ENCODE measurements around the gene LRIG3. TPM values are rescaled to one million over a fixed set of nuclear protein-coding genes. Genes with fewer than 3 reads are reported as not detected.

LRIG3 gene
- polyA plus RNA-seq, 1 of the 3 experiments (the other 2 are of a cell fraction): 0.03 TPM

DNA sequence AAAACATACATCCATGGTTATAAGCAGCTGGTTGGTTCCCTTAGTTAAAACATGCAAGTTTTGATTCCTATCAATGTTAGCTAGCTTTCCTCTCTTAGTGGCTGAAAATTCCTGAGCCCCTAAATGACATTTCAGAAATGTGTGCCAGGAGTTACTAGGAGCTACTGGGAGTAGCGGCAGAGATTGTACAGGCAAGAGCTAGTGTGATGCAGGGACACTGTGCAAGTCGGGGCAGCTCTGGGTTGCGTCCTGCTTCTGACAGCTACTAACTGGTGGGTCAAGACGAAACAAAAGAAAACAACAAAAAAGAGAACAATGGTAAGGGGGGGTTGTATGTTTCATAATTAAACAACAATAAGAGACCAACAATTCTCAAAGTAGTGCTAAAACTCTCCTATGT, 35.4 kb downstream of the LRIG3 start:
- H3K36me3 ChIP-seq (replicated peaks in 1 of 2; ENCODE audit: control insufficient read depth in 1 of 2, insufficient read depth in 2 of 2, low read length in 1 of 2): no peaks in the 10 kb centered on the region

More for the DNA sequence above, 35.4 kb downstream of the LRIG3 start:
- Histone ChIP-seq H3K4me3 (ENCODE audit: low read depth in 2 of 2, low read length in 1 of 2) (no peak overlapping the region), H2AFZ (ENCODE audit: low read depth) (no peak overlapping the region), H3K27ac (ENCODE audit: low read depth in 2 of 2, low read length in 1 of 2) (no peak overlapping the region), H3K4me1 (ENCODE audit: control insufficient read depth in 1 of 2, insufficient read depth in 2 of 2, low read depth in 1 of 2, low read length in 1 of 2) (no peaks in the 10 kb centered on the region), H3K79me2 (ENCODE audit: insufficient read depth) (no peaks in the 10 kb centered on the region), H3K9me2 (no peaks in the 10 kb centered on the region), H4K20me1 (ENCODE audit: insufficient read depth) (no peaks in the 10 kb centered on the region), H3F3A (replicated peaks; ENCODE audit: insufficient read depth) (no peaks in the 10 kb centered on the region), H3K4me2 (no peak overlapping the region), H3K9ac (no peak overlapping the region), H3K27me3 (ENCODE audit: insufficient read depth) (peaks cover 46% of the 10 kb centered on the region), H3K9me3 (no peaks in the 10 kb centered on the region)
- DNase-seq: no peak
- CTCF ChIA-PET: interaction anchor here (0.6 kb wide), 1 partner anchor 60 kb away, joined by 3 read pairs; no protein-coding TSS in a partner anchor
- no peak for TF ChIP-seq FOXJ3 (CRISPR knock-in tag; IDR thresholded peaks at IDR 0.05)
- no peak for TF ChIP-seq RAD21 (IDR thresholded peaks at IDR 0.05; ENCODE audit: low read length)
- TF ChIP-seq, protein P1, sequence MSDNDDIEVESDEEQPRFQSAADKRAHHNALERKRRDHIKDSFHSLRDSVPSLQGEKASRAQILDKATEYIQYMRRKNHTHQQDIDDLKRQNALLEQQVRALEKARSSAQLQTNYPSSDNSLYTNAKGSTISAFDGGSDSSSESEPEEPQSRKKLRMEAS (IDR thresholded peaks at IDR 0.05; ENCODE audit: low read depth): no peak
- TF ChIP-seq SIN3A (IDR thresholded peaks at IDR 0.05; ENCODE audit: borderline replicate concordance, low read depth, low read length): no peak
- TF ChIP-seq YY1 (IDR thresholded peaks at IDR 0.05; ENCODE audit: low read depth): no peak
- TF ChIP-seq RCOR1 (IDR thresholded peaks at IDR 0.05; ENCODE audit: low read length): no peak
- TF ChIP-seq, protein P2, sequence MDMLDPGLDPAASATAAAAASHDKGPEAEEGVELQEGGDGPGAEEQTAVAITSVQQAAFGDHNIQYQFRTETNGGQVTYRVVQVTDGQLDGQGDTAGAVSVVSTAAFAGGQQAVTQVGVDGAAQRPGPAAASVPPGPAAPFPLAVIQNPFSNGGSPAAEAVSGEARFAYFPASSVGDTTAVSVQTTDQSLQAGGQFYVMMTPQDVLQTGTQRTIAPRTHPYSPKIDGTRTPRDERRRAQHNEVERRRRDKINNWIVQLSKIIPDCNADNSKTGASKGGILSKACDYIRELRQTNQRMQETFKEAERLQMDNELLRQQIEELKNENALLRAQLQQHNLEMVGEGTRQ (IDR thresholded peaks at IDR 0.05; ENCODE audit: borderline replicate concordance, low read depth, low read length): no peak
- TF ChIP-seq TCF12 (IDR thresholded peaks at IDR 0.05): no peak
- TF ChIP-seq, protein P3, sequence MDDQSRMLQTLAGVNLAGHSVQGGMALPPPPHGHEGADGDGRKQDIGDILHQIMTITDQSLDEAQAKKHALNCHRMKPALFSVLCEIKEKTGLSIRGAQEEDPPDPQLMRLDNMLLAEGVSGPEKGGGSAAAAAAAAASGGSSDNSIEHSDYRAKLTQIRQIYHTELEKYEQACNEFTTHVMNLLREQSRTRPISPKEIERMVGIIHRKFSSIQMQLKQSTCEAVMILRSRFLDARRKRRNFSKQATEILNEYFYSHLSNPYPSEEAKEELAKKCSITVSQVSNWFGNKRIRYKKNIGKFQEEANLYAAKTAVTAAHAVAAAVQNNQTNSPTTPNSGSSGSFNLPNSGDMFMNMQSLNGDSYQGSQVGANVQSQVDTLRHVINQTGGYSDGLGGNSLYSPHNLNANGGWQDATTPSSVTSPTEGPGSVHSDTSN (IDR thresholded peaks at IDR 0.05): no peak
- no peak for TF ChIP-seq RXRA (IDR thresholded peaks at IDR 0.05; ENCODE audit: borderline replicate concordance, low read depth)
- TF ChIP-seq NRF1 (IDR thresholded peaks at IDR 0.05; ENCODE audit: low read depth, low read length): no peak
- TF ChIP-seq, protein P4, sequence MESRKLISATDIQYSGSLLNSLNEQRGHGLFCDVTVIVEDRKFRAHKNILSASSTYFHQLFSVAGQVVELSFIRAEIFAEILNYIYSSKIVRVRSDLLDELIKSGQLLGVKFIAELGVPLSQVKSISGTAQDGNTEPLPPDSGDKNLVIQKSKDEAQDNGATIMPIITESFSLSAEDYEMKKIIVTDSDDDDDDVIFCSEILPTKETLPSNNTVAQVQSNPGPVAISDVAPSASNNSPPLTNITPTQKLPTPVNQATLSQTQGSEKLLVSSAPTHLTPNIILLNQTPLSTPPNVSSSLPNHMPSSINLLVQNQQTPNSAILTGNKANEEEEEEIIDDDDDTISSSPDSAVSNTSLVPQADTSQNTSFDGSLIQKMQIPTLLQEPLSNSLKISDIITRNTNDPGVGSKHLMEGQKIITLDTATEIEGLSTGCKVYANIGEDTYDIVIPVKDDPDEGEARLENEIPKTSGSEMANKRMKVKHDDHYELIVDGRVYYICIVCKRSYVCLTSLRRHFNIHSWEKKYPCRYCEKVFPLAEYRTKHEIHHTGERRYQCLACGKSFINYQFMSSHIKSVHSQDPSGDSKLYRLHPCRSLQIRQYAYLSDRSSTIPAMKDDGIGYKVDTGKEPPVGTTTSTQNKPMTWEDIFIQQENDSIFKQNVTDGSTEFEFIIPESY (IDR thresholded peaks at IDR 0.05; ENCODE audit: borderline replicate concordance, low read depth): no peak
- no peak for TF ChIP-seq FOXM1 (IDR thresholded peaks at IDR 0.05; ENCODE audit: low read depth)
- TF ChIP-seq, protein P5, sequence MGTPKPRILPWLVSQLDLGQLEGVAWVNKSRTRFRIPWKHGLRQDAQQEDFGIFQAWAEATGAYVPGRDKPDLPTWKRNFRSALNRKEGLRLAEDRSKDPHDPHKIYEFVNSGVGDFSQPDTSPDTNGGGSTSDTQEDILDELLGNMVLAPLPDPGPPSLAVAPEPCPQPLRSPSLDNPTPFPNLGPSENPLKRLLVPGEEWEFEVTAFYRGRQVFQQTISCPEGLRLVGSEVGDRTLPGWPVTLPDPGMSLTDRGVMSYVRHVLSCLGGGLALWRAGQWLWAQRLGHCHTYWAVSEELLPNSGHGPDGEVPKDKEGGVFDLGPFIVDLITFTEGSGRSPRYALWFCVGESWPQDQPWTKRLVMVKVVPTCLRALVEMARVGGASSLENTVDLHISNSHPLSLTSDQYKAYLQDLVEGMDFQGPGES (IDR thresholded peaks at IDR 0.05; ENCODE audit: low read depth, low read length): no peak
- TF ChIP-seq MEF2A (IDR thresholded peaks at IDR 0.05; ENCODE audit: borderline replicate concordance, low read depth): no peak
- TF ChIP-seq MXI1 (IDR thresholded peaks at IDR 0.05; ENCODE audit: low read depth, low read length): no peak
- TF ChIP-seq TEAD4 (IDR thresholded peaks at IDR 0.05; ENCODE audit: borderline replicate concordance, insufficient read depth): no peak
- TF ChIP-seq, protein P6, sequence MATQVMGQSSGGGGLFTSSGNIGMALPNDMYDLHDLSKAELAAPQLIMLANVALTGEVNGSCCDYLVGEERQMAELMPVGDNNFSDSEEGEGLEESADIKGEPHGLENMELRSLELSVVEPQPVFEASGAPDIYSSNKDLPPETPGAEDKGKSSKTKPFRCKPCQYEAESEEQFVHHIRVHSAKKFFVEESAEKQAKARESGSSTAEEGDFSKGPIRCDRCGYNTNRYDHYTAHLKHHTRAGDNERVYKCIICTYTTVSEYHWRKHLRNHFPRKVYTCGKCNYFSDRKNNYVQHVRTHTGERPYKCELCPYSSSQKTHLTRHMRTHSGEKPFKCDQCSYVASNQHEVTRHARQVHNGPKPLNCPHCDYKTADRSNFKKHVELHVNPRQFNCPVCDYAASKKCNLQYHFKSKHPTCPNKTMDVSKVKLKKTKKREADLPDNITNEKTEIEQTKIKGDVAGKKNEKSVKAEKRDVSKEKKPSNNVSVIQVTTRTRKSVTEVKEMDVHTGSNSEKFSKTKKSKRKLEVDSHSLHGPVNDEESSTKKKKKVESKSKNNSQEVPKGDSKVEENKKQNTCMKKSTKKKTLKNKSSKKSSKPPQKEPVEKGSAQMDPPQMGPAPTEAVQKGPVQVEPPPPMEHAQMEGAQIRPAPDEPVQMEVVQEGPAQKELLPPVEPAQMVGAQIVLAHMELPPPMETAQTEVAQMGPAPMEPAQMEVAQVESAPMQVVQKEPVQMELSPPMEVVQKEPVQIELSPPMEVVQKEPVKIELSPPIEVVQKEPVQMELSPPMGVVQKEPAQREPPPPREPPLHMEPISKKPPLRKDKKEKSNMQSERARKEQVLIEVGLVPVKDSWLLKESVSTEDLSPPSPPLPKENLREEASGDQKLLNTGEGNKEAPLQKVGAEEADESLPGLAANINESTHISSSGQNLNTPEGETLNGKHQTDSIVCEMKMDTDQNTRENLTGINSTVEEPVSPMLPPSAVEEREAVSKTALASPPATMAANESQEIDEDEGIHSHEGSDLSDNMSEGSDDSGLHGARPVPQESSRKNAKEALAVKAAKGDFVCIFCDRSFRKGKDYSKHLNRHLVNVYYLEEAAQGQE (IDR thresholded peaks at IDR 0.05; ENCODE audit: low read depth, low read length): no peak
- TF ChIP-seq NFIC (IDR thresholded peaks at IDR 0.05; ENCODE audit: borderline replicate concordance): no peak
- 16% methylated on average over 4 of the region's 4 CpGs for WGBS (ENCODE audit: low lambda C conversion rate)
- POLR2A ChIA-PET: interaction anchor here (0.7 kb wide), 1 partner anchor 1399 kb away, joined by 3 read pairs; no protein-coding TSS in a partner anchor

Measured in SK-N-SH (cell line).